ELF-1 (cell line): Measurements from ENCODE around the gene ACSM2A.
"Not testable (repeated sequence)": the region's sequence is repeated elsewhere in the genome, so short reads cannot be mapped to it uniquely, and the experiment has no call there.

Experiments used
- DNase-seq: peaks from one replicate; pipeline ENCODE4 v3.0.0-alpha.2; 2016; ENCODE audit warnings: low read depth, low spot score

The ACSM2A gene

DNA sequence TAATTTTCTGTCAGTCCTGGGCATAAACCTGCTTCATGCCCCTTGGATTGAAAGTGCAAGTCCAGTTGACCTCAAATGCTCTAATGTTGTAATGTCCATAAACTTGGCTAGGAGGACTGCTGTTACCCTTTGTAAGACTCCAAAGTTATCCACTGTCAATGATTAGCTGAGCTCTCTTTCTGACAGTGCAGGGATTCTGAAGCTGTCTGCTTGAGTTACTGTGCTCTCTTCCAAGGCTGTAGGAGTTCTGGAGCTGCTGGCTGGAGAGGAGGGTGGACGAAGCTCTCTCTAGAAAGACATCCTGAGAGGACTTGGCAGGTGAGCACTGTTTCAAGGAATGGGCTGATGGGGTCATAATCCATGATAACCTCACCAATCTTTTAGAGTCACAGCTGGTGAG is at the start of gene ACSM2A:
Gene ACSM2A (plus strand): TSS at position 158 of the 400 bp plus-strand sequence. CDS start 8,594 bp downstream, outside the sequence.
- not testable (repeated sequence) for DNase-seq

- no peak for DNase-seq
These were observed 48.7 kb upstream of the ACSM2A start for GRCh38 chr16:20402651-20403050.

DNA sequence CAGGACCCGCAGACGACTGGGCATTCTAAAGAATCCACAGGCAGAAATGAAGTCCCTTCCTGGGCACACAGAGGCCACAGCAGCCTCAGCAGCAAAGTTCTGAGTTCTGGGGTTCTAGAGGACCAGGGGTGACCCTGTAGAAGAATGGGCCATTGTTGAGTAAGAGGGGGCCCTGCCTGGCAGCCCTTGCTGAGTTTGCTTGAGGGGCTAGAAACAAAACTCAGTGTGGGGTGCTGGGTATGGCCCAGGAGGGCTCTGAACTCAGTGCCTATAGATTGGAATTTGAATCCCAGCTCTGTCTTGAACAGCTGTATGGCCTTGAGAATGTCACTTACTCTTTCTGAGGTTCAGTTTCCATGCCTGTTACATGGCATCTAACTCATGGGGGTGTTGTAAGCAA is 46.7 kb upstream of the ACSM2A start, which contains the start of gene PDILT:
Gene PDILT (minus strand): TSS at position 101 of the 400 bp plus-strand sequence. CDS start 5,437 bp downstream, outside the sequence.
- DNase-seq: no peak

DNA sequence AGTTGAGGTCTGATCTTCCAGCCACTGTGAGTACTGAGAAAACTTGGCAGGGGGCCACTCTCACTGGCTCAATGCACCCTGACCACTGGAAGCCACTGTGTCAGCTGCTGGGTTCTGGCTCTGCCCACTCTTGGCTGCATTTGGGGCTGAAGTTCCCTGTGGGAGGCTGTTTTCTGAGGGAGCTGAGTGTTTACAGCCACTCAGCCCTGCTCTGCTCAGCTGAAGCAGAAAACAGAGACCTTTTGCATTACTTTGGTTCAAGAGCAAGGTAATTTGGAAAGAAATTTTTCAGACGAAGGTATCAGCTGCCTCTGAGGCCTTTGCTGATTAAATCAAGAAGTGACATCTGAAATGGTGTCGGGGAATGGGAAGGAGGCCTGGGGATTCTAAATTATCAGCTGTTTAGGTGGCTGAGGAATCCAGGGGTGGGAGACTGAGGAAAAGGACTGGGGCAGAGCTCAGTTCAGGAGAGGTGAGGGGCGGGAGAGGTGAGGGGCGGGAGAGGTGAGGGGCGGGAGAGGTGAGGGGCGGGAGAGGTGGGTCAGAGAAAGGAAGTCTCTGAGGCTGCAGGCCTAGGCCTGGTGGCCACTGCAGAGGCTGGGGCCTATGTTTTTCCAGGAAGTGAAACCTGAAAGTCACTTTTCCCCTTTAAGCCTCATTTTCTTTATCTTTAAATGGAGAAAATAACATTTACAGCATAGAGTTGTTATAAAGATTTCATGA is 41.8 kb upstream of the ACSM2A start, which contains the start of gene ACSM5:
Gene ACSM5 (plus strand): TSS at position 137 of the 723 bp plus-strand sequence. CDS start 1,951 bp downstream, outside the sequence.
- no peak for DNase-seq

DNA sequence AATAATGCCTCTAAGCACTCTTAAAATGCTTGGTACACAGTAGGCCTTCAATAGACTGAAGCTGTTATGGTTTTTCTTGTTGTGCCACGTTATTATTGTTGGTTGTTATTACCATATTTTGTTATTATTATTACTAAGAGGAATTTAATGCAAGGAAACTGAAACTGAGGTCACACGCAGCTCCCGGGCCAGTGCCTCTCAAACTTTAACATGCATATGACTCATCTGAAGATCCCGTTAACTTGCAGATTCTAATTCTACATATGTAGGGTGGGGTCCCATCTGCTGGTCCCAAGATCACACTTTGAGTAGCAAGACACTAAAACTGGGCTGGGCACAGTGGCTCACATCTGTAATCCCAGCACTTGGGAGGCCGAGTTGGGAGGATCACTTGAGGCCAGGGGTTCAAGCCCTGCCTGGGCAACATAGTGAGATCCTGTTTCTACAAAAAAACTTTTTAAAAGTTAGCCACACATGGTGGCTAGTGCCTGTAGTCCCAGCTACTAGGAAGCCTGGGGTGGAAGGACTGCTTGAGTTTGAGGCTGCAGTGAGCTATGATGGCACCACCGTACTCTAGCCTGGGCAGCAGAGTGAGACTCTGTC is 41.1 kb upstream of the ACSM2A start:
- DNase-seq: no peak

- no peak for DNase-seq
These were observed 40.3 kb upstream of the ACSM2A start for GRCh38 chr16:20411055-20411454.

GRCh38 chr16:20415541-20415940 is 35.8 kb upstream of the ACSM2A start:
- DNase-seq: no peak

DNA sequence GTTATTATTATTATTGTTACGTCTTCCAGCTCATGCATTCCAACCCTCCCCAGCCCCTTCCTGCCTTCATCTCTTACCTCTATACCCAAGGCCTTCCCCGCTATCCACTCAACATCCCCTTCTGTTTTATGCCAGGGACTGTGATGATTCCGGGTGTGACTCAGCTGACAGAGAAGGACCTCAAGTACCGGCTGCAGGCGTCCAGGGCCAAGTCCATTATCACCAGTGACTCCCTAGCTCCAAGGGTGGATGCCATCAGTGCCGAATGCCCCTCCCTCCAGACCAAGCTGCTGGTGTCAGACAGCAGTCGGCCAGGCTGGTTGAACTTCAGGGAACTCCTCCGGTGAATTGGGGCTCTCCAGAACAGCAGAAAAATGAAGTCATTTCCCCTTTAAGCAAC is 32.2 kb upstream of the ACSM2A start:
- not testable (repeated sequence) for DNase-seq

GRCh38 chr16:20421748-20422147 is 29.6 kb upstream of the ACSM2A start:
- not testable (repeated sequence) for DNase-seq

DNA sequence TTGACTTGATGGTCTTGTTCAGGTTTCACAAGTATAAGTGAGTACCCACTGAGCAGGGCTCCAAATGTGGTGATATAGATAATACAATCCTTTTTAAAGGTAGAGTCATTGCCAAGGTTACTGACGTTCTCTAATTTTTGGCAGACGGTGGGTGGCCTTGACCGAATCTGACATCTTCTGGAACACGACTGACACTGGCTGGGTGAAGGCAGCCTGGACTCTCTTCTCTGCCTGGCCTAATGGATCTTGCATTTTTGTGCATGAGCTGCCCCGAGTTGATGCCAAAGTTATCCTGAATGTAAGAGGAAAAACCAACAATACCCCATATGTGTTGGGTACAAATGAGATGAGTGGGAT is 27.6 kb upstream of the ACSM2A start:
- DNase-seq: not testable (repeated sequence)

DNA sequence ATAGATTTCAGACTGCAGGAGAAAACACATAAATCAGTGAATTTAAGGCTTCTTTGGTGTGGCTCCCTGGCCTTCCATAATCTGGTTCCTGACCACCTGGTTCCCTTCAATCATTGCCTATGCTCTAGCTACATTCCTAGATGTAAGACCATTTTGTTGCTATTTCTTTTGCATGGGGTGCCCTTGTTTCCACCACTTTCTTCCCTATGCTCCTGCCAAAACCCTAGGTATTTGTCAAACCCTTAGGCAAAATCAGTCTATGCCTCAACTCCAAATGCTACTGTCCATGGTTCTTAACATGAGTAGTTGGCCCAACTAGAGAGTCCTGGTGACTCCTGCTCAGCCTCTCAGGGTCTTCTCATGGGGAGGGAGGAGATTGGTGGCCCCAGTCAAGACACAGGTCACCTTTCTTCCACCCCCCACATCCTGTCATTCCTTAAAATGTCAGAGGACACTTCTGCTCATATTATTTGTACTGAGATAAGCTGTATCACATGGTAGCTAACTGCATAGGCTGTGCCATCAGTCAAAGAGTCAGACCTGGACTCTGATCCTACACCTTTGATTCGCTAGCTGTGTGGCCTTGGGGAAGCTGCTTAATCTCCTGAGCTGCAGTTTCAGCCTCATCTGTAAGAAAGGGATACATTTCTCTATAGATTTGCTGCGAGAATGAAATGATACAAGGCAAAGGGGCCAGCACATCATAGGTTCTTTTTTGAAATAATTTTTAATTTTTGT is 27.0 kb upstream of the ACSM2A start:
- DNase-seq: no peak

DNA sequence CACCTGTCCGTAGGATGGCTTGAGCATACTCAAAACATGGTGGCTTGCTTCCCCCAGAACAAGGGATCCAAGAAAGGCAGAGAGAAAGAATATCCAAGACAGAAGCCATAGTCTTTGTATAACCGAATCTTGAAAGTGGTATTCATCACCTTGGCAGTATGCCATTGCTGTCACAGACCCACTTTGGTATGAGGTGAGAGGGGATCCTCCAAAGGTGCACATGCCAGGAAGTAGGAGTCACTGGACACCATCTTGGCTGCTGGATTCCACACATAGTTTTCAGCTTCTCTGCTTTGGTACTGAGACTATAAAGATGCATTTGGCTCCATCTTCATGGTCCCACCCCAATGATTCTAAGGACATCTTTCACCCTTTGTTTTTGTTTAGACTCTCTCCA is 23.9 kb upstream of the ACSM2A start:
- DNase-seq: not testable (repeated sequence)

GRCh38 chr16:20429499-20429898 is 21.8 kb upstream of the ACSM2A start:
- DNase-seq: not testable (repeated sequence)

DNA sequence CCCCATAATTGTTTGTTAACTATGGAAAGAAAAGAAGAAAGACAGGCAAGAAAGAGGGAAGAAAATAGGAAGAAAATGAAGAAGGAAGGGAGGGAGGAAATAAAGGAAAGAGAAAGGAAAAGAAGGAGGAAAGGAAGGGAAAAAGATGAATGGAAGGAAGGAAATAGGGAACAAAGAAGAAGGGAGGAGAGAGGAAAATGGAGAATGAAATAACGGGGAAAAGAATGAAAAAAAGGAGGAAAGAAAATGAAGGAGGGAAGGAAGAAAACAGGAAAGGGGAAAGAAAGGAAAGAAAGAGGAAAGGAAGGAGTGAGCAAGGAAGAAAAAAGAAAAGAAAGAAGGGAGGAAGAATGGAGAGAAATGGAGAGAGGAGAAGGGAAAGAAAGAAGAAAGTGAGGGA is 20.8 kb upstream of the ACSM2A start:
- DNase-seq: not testable (repeated sequence)

GRCh38 chr16:20430948-20431347 is 20.4 kb upstream of the ACSM2A start:
- DNase-seq: no peak

DNA sequence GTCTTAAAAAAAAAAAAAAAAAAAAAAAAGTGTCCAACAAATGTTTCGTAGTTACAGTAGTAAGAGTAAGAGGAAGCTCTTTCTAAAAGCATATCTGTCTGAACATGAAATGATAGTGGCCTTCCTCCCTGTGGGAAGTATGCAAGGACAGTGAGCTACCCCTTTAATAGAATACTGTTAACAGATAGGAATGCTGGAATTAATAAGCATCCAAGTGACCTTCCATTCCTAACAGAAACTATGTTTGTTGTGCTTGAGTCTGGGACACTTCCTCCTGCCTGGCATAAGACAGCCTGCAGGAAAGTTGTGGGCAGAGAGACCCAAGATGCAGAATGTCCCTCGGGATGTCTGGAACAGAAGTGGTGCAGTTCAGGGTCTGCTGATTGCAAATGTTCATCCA is 12.4 kb upstream of the ACSM2A start:
- DNase-seq: not testable (repeated sequence)

GRCh38 chr16:20439820-20440231 is 11.5 kb upstream of the ACSM2A start:
- DNase-seq: not testable (repeated sequence)

- DNase-seq: not testable (repeated sequence)
These were observed 10.6 kb upstream of the ACSM2A start for GRCh38 chr16:20440731-20441130.

DNA sequence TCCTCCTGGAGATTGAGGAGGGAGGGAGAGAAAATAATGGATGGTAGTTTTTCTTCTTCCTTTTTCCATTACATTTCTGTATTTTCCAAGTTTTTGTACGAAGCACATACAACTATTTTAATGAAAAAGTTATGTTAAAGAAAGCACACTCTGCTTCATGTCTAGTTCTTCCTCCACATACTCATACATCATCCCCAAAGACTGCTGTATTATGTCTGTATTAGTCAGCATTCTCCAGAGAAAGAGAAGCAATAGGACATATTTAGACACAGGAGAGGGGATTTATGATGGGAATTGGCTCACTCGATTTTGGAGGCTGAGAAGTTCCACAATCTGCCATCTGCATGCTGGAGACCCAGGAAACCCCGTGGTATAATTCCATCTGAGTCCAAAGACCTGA is 10.1 kb upstream of the ACSM2A start:
- DNase-seq: no peak

- not testable (repeated sequence) for DNase-seq
These were observed 9.5 kb upstream of the ACSM2A start for GRCh38 chr16:20441859-20442258.

- DNase-seq: not testable (repeated sequence)
These were observed 4.5 kb upstream of the ACSM2A start for GRCh38 chr16:20446652-20447393.

DNA sequence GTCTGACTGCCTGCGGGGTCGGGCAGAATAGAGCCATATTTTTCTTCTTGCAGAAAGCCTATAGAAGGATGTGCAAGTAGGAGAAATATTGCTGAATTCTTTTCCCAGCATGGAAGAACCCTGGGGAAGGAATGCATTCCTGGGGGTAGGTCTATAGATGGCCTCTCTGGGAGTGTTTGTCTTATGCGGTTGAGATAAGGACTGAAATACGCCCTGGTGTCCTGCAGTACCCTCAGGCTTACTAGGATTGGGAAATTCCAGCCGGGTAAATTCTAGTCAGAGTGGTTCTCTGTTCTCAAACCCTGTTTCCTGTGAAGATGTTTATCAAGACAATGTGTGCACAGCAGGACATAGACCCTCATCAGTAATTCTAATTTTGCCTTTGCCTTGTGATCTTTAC is 2.3 kb downstream of the ACSM2A start:
- DNase-seq: not testable (repeated sequence)
